Measurements from ENCODE around the gene TVP23C. TPM values are rescaled to one million over a fixed set of nuclear protein-coding genes. Genes with fewer than 3 reads are reported as not detected.
"Not testable (repeated sequence)": the region's sequence is repeated elsewhere in the genome, so short reads cannot be mapped to it uniquely, and the experiment has no call there.

TVP23C gene
- total and polyA plus RNA-seq, 2 of the 8 experiments (the other 6 are each of a cell fraction or from before 2014, with no cell fraction given), result 2.9 to 9.6 TPM

- H3K4me3 ChIP-seq (ENCODE audit: extremely low read depth in 1 of 4, insufficient read depth in 2 of 4, low read depth in 3 of 4, low read length in 4 of 4); H2AFZ ChIP-seq (ENCODE audit: low read length); H2BK120ac ChIP-seq (replicated peaks; ENCODE audit: low read depth, low read length); H4K5ac ChIP-seq (ENCODE audit: insufficient read length, low read depth, low read length); H3K23me2 ChIP-seq (ENCODE audit: low read depth, low read length); H3K79me2 ChIP-seq (ENCODE audit: control insufficient read depth in 1 of 2, insufficient read depth in 2 of 2, low read length in 2 of 2); H2BK12ac ChIP-seq (ENCODE audit: low read depth, low read length); H2BK15ac ChIP-seq (ENCODE audit: low read length); H4K8ac ChIP-seq (ENCODE audit: extremely low read depth, insufficient read depth, low read length); H2BK5ac ChIP-seq (ENCODE audit: low read depth, low read length); H3K79me1 ChIP-seq (ENCODE audit: low read depth, low read length); H3K14ac ChIP-seq (ENCODE audit: insufficient read length); H3K4me1 ChIP-seq (replicated peaks in 1 of 4; ENCODE audit: control insufficient read depth in 3 of 4, insufficient read depth in 4 of 4, low read length in 3 of 4); POLR2A ChIA-PET (ENCODE audit: partially characterized antibody); H3K18ac ChIP-seq (ENCODE audit: extremely low read depth, low read length); H3K4ac ChIP-seq (replicated peaks; ENCODE audit: insufficient read length, low read depth, low read length); H3K9me3 ChIP-seq (ENCODE audit: insufficient read depth in 2 of 2, low read depth in 1 of 2, low read length in 1 of 2); DNase-seq (ENCODE audit: low read depth in 1 of 2, low spot score in 2 of 2); H3K27ac ChIP-seq (ENCODE audit: low read depth, low read length); CTCF ChIA-PET (ENCODE audit: partially characterized antibody); H3K23ac ChIP-seq (ENCODE audit: insufficient read length); FAIRE-seq; H3K4me2 ChIP-seq (ENCODE audit: insufficient read depth in 1 of 2, low read depth in 2 of 2, low read length in 2 of 2); H3K56ac ChIP-seq (replicated peaks; ENCODE audit: insufficient read length, low read depth, low read length); H4K91ac ChIP-seq (replicated peaks; ENCODE audit: insufficient read length, low read length); H4K20me1 ChIP-seq (replicated peaks in 1 of 2; ENCODE audit: control insufficient read depth in 1 of 2, insufficient read depth in 2 of 2, low read length in 2 of 2); H3K36me3 ChIP-seq (ENCODE audit: control insufficient read depth in 2 of 4, insufficient read depth in 4 of 4, low read length in 3 of 4); H3K9ac ChIP-seq (replicated peaks in 1 of 4; ENCODE audit: extremely low read depth in 1 of 4, low read depth in 3 of 4, low read length in 3 of 4); H2BK20ac ChIP-seq (ENCODE audit: low read length); H2AK5ac ChIP-seq (ENCODE audit: low read depth, low read length); H3K27me3 ChIP-seq (replicated peaks in 1 of 4; ENCODE audit: control insufficient read depth in 3 of 4, extremely low read depth in 1 of 4, insufficient read depth in 3 of 4, low read length in 3 of 4): not testable (repeated sequence)
- 78% methylated on average over 4 of the region's 5 CpGs; no CpG with 5 or more reads in 1 of the 2 experiments for WGBS, 2 experiments (ENCODE audit: extremely low coverage in 1 of 2, insufficient coverage in 1 of 2, insufficient read length in 1 of 2, insufficient replicate concordance in 2 of 2, low coverage in 1 of 2, low lambda C conversion rate in 2 of 2, missing lambda C conversion rate in 1 of 2)
Observed at GRCh38 chr17:15591986-15592385, 28.7 kb upstream of the TVP23C start.

- FAIRE-seq; H3K27ac ChIP-seq (ENCODE audit: low read depth, low read length); H2AK5ac ChIP-seq (ENCODE audit: low read depth, low read length); H3K23me2 ChIP-seq (ENCODE audit: low read depth, low read length); H3K4me3 ChIP-seq (ENCODE audit: extremely low read depth in 1 of 4, insufficient read depth in 2 of 4, low read depth in 3 of 4, low read length in 4 of 4); H3K18ac ChIP-seq (ENCODE audit: extremely low read depth, low read length); H3K14ac ChIP-seq (ENCODE audit: insufficient read length); H3K79me2 ChIP-seq (ENCODE audit: control insufficient read depth in 1 of 2, insufficient read depth in 2 of 2, low read length in 2 of 2); CTCF ChIA-PET (ENCODE audit: partially characterized antibody); H2BK12ac ChIP-seq (ENCODE audit: low read depth, low read length); H4K20me1 ChIP-seq (replicated peaks in 1 of 2; ENCODE audit: control insufficient read depth in 1 of 2, insufficient read depth in 2 of 2, low read length in 2 of 2); H4K5ac ChIP-seq (ENCODE audit: insufficient read length, low read depth, low read length); H2BK15ac ChIP-seq (ENCODE audit: low read length); H3K4me2 ChIP-seq (ENCODE audit: insufficient read depth in 1 of 2, low read depth in 2 of 2, low read length in 2 of 2); H3K23ac ChIP-seq (ENCODE audit: insufficient read length); H2BK120ac ChIP-seq (replicated peaks; ENCODE audit: low read depth, low read length); H3K79me1 ChIP-seq (ENCODE audit: low read depth, low read length); H3K4me1 ChIP-seq (replicated peaks in 1 of 4; ENCODE audit: control insufficient read depth in 3 of 4, insufficient read depth in 4 of 4, low read length in 3 of 4); H3K56ac ChIP-seq (replicated peaks; ENCODE audit: insufficient read length, low read depth, low read length); H3K27me3 ChIP-seq (replicated peaks in 1 of 4; ENCODE audit: control insufficient read depth in 3 of 4, extremely low read depth in 1 of 4, insufficient read depth in 3 of 4, low read length in 3 of 4); H3K36me3 ChIP-seq (ENCODE audit: control insufficient read depth in 2 of 4, insufficient read depth in 4 of 4, low read length in 3 of 4); H3K9me3 ChIP-seq (ENCODE audit: insufficient read depth in 2 of 2, low read depth in 1 of 2, low read length in 1 of 2); H2AFZ ChIP-seq (ENCODE audit: low read length); H2BK5ac ChIP-seq (ENCODE audit: low read depth, low read length); H3K4ac ChIP-seq (replicated peaks; ENCODE audit: insufficient read length, low read depth, low read length); H2BK20ac ChIP-seq (ENCODE audit: low read length); DNase-seq (ENCODE audit: low read depth in 1 of 2, low spot score in 2 of 2); H4K91ac ChIP-seq (replicated peaks; ENCODE audit: insufficient read length, low read length); H4K8ac ChIP-seq (ENCODE audit: extremely low read depth, insufficient read depth, low read length); POLR2A ChIA-PET (ENCODE audit: partially characterized antibody); H3K9ac ChIP-seq (replicated peaks in 1 of 4; ENCODE audit: extremely low read depth in 1 of 4, low read depth in 3 of 4, low read length in 3 of 4): not testable (repeated sequence)
- 100% methylated on average over 1 of the region's 1 CpG; no CpG with 5 or more reads in 1 of the 2 experiments for WGBS, 2 experiments (ENCODE audit: extremely low coverage in 1 of 2, insufficient coverage in 1 of 2, insufficient read length in 1 of 2, insufficient replicate concordance in 2 of 2, low coverage in 1 of 2, low lambda C conversion rate in 2 of 2, missing lambda C conversion rate in 1 of 2)
Observed at GRCh38 chr17:15590844-15591243, 27.6 kb upstream of the TVP23C start.
